Activated CD4-positive, alpha-beta T cell treated with anti-CD3 and anti-CD28 coated beads, Interleukin-10, Interleukin-2, amounts not matched to agents 100 ng/mL and 50 ng/mL, durations not matched to agents 16 hours and 8 hours (primary cell): Measurements from ENCODE around the gene ST6GALNAC2.
"Not testable (repeated sequence)": the region's sequence is repeated elsewhere in the genome, so short reads cannot be mapped to it uniquely, and the experiment has no call there.

Experiments
- DNase-seq: peaks from one replicate; pipeline ENCODE4 v3.0.0-alpha.2; 2020

Gene ST6GALNAC2

DNA sequence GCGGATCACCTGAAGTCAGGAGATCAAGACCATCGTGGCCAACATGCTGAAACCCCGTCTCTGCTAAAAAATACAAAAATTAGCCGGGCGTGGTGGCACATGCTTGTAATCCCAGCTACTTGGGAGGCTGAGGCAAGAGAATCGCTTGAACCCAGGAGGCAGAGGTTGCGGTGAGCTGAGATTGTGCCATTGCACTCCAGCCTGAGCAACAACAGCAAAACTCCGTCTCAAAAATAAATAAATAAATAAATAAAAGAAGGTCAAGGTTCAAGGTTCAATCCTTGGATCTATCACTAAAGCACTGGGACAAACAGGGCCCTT, 60.2 kb downstream of the ST6GALNAC2 start:
- not testable (repeated sequence) for DNase-seq

GRCh38 chr17:76524598-76525512, 60.8 kb downstream of the ST6GALNAC2 start:
- no peak for DNase-seq

DNA sequence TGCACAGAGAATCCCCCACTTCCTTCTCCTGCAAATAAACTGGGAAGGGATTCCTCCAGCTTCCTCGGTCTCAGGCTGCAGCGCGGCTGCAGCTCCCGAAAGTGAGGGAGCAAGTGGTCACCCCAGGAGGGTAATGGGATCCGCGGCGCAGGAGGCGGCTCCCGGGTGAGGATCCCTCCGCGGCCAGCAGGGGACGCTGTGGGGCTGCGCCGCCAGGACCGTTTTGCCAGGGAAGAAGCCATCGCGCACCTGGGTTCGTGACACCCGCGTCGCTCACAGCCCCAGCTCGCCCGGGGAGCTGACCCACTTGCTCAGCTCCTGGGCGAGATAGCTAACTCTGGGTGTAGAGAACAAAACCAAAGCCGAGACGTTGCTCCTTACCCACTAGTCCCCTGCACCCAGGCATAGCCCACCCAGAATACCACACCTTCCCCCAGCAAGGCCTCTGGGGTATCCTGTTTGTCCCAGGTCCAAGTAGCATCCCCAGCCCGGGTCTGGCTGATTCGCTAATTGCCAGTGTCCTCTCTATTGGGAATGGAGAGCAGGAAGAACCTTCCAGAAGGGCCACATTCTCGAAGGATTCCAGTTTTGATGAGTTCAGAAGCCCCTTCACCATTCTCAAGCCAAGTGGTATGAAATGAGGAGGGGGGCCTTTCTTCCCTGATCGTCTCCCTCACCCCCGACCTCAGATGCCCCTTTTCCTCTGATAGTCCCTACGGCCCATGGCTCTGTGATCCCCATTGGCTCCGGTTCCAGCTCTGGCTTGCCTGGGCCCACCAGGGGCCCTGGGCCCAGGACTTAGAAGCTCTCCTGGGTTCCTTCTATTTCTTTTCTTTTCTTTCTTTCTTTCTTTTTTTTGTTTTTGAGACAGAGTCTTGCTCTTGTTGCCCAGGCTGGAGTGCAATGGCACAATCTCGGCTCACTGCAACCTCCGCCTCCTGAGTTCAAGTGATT, 62.3 kb downstream of the ST6GALNAC2 start:
- peak; percentile 83 for DNase-seq

- not testable (repeated sequence) for DNase-seq
Observed at GRCh38 chr17:76521683-76522082, 64.0 kb downstream of the ST6GALNAC2 start.

DNA sequence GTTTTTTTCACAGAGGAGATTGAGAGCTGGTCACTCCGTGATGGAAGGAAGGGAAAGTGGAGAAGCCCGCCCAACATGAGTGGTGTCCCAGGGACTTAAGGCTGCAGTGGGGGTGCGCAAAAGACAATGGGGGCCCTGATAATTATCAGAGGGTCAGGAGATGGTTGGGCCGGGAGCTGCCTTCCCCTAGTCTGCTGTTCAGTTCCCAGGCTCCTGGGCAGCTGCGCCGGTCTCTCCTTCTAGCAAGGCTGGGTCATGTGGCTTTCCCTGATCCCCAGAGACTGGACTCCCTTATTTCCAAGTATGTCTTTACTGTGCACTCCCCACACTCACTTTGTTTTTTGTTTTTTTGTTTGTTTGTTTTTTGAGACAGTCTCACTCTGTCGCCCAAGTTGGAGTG, 64.4 kb downstream of the ST6GALNAC2 start:
- DNase-seq = no peak

- DNase-seq = no peak
Observed at GRCh38 chr17:76519048-76519966, 66.4 kb downstream of the ST6GALNAC2 start.

DNA sequence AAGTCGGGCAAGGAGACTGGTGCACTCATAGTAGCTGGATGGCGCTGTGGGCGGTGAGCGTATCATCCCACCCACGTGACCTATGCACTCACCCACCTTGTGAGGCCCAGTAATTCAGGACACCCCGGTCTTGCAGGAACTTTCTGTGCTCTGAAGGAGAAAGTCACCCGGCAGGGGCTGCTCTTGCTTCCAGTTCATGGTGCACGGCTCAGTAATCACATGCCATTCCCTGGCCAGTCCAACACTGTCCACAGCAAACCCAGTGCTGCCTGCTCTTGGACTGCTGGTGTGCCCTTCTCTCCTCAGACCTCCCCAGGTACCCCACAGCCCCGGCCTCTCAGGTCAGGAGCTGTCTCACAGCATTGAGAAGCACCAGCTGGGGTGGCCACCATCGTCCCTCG, 68.0 kb downstream of the ST6GALNAC2 start:
- DNase-seq = no peak
